GM21367 (cell line): Measurements from ENCODE around the gene RHOH.

Experiments used
- ATAC-seq: cut with Tn5 transposase; IDR thresholded peaks from one replicate; pipeline ENCODE4 v1.9.1; 2021; ENCODE audit not compliant: unreplicated experiment

The RHOH gene

GRCh38 chr4:40204507-40205258, 7.9 kb downstream of the RHOH start:
- ATAC-seq = no peak

GRCh38 chr4:40205259-40206198, 8.7 kb downstream of the RHOH start:
- ATAC-seq = peak; percentile 54

GRCh38 chr4:40206426-40206825, 9.6 kb downstream of the RHOH start:
- no peak for ATAC-seq

- ATAC-seq = no peak
These were observed 12.6 kb downstream of the RHOH start for GRCh38 chr4:40209401-40209800.

GRCh38 chr4:40210776-40211175, 13.9 kb downstream of the RHOH start:
- no peak for ATAC-seq

GRCh38 chr4:40211224-40212185, 14.7 kb downstream of the RHOH start:
- no peak for ATAC-seq

GRCh38 chr4:40212674-40213527, 16.1 kb downstream of the RHOH start:
- no peak for ATAC-seq

GRCh38 chr4:40214038-40214437, 17.2 kb downstream of the RHOH start:
- no peak for ATAC-seq

- no peak for ATAC-seq
These were observed 18.0 kb downstream of the RHOH start for GRCh38 chr4:40214661-40215418.

- no peak for ATAC-seq
These were observed 20.0 kb downstream of the RHOH start for GRCh38 chr4:40216622-40217366.

GRCh38 chr4:40221744-40222143, 24.9 kb downstream of the RHOH start:
- no peak for ATAC-seq

- no peak for ATAC-seq
These were observed 26.5 kb downstream of the RHOH start for GRCh38 chr4:40223343-40223742.

- no peak for ATAC-seq
These were observed 27.6 kb downstream of the RHOH start for GRCh38 chr4:40224432-40224831.

- no peak for ATAC-seq
These were observed 28.7 kb downstream of the RHOH start for GRCh38 chr4:40225497-40225896.

- peak; percentile 47 for ATAC-seq
These were observed 30.5 kb downstream of the RHOH start for GRCh38 chr4:40227284-40227683.

- ATAC-seq = no peak
These were observed 31.9 kb downstream of the RHOH start for GRCh38 chr4:40228497-40229365.

GRCh38 chr4:40231316-40231863, 34.6 kb downstream of the RHOH start:
- no peak for ATAC-seq
